HG03097 (cell line): ENCODE results near the gene MYOM3.
"Not testable (repeated sequence)": the region's sequence is repeated elsewhere in the genome, so short reads cannot be mapped to it uniquely, and the experiment has no call there.

Source experiments
- ATAC-seq: cut with Tn5 transposase; IDR thresholded peaks from one replicate; pipeline ENCODE4 v1.9.1; 2021; ENCODE audit not compliant: unreplicated experiment, low FRiP score

The MYOM3 gene

DNA sequence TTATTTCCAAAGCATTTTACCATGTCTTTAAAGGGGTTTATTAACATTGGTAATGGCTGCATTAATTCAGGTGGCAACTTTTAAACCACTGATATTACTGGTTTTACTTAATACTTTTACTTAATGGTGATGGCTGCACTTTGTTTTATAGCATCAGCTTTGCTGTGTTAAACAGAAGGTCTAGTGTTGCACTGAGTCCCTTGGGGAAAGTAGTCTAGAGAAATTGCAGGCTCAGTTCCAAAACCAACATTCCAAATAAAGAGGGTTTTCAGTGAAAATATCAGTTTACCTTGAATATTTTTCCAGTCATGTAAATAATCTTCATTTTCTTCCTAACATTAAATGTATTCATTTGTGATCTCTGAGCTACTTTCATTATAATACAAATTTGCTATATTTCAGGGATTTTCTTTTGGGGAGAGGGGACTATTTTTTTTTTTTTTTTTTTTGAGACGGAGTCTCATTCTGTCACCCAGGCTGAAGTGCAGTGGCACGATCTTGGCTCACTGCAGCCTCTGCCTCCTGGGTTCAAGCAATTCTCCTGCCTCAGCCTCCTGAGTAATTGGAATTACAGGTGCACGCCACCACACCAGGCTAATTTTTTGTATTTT is 103.3 kb downstream of the MYOM3 start:
- not testable (repeated sequence) for ATAC-seq

GRCh38 chr1:24007079-24007478 is 104.9 kb downstream of the MYOM3 start:
- no peak for ATAC-seq
